Choroid plexus epithelial cell (primary cell): ENCODE data around the gene FHAD1.

Source experiments
- DNase-seq: peaks from one replicate; pipeline ENCODE4 v3.0.0-alpha.2; 2010; ENCODE audit warnings: low read depth
- H3K4me3 ChIP-seq: 2 replicates; pipeline ENCODE4 v1.5.1; 2011; ENCODE audit warnings: low read depth, mild to moderate bottlenecking, control low read depth, low read length, moderate library complexity
- TF ChIP-seq, protein P1 (sequence below): conservative IDR thresholded peaks from 2 replicates; pipeline ENCODE4 v1.5.1; 2011; ENCODE audit warnings: low read depth, mild to moderate bottlenecking, control low read depth, inconsistent platforms, low read length, moderate library complexity

FHAD1 gene

DNA sequence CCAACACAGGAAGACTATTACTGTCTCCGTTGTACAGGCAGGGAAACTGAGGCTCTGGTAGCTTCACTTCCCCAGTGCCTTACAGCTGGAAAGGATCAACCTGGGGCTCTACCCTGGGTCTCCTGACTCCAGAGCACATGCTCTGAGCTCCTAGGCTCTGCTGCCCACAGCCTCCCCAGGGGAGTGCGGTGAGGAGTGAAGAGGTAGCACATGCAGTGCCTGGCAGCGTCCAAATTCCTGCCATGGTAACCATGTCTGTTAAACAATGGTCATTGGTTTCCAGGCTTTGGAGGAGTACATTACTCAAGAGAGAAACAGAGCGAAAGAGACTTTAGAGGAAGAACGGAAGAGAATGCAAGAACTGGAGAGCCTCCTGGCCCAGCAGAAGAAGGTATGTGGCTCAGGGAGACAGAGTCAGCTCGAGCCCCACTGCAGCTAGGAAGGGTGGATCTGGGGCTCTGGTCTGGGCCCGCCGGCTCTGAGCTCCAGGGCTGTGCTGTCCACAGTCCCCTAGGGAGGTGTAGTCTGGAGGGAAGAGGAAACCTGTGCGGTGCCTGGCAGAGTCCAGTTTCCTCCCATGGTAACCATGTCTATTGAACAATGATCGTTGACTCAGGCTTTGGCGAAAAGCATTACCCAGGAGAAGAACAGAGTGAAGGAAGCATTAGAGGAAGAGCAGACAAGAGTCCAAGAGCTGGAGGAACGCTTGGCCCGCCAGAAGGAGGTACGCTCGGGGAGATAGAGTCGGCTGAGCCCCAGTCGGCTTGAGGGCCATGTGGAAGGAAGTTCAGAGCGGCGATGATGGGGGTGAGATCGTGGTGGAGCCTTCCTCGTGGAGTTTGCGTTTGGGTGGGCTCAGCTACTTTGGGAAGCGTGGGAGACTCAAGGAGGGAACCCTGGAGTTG lies 98.0 kb downstream of the FHAD1 start:
- no peak overlapping the region for H3K4me3 ChIP-seq
- no peak for DNase-seq
- TF ChIP-seq, protein P1, sequence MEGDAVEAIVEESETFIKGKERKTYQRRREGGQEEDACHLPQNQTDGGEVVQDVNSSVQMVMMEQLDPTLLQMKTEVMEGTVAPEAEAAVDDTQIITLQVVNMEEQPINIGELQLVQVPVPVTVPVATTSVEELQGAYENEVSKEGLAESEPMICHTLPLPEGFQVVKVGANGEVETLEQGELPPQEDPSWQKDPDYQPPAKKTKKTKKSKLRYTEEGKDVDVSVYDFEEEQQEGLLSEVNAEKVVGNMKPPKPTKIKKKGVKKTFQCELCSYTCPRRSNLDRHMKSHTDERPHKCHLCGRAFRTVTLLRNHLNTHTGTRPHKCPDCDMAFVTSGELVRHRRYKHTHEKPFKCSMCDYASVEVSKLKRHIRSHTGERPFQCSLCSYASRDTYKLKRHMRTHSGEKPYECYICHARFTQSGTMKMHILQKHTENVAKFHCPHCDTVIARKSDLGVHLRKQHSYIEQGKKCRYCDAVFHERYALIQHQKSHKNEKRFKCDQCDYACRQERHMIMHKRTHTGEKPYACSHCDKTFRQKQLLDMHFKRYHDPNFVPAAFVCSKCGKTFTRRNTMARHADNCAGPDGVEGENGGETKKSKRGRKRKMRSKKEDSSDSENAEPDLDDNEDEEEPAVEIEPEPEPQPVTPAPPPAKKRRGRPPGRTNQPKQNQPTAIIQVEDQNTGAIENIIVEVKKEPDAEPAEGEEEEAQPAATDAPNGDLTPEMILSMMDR = no peak

GRCh38 chr1:15345705-15346345 lies 98.8 kb downstream of the FHAD1 start:
- TF ChIP-seq, protein P1 = no peak
- no peak overlapping the region for H3K4me3 ChIP-seq
- DNase-seq = no peak

GRCh38 chr1:15346346-15347030 lies 99.5 kb downstream of the FHAD1 start:
- TF ChIP-seq, protein P1 = no peak
- no peak overlapping the region for H3K4me3 ChIP-seq
- DNase-seq = no peak

- no peak for DNase-seq
- TF ChIP-seq, protein P1 = no peak
- H3K4me3 ChIP-seq = no peak overlapping the region
Measured at GRCh38 chr1:15347182-15347581, 100.2 kb downstream of the FHAD1 start.

DNA sequence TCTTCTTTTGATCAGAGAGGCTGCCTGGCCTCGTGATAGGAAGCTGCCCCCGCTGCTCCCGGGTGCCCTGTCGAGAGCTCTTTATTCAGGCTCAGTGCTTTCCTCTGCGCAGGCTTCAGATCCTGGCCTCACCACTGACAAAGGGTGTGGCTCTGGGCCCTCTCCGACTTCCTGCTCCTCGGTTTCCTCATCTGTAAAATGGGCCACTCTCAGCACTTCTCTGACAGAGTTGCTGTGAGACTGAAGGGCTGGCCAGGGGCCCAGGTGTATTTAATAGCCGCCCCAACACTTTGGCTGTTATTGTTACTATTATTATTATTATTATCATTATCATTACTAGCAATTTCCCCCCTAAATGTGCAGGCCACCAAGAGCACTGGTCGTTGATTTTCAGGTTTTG lies 101.6 kb downstream of the FHAD1 start:
- TF ChIP-seq, protein P1 = no peak
- DNase-seq = no peak

GRCh38 chr1:15349133-15349532 lies 102.1 kb downstream of the FHAD1 start:
- TF ChIP-seq, protein P1 = no peak
- DNase-seq = no peak
- H3K4me3 ChIP-seq = no peak overlapping the region

More for the DNA sequence above, 101.6 kb downstream of the FHAD1 start:
- no peak overlapping the region for H3K4me3 ChIP-seq
